ENCODE results near the gene PTPRN2. TPM values are rescaled to one million over a fixed set of nuclear protein-coding genes. Genes with fewer than 3 reads are reported as not detected.

Gene PTPRN2
- polyA plus RNA-seq, 3 donors from 2014 or later, result 1.9 to 3.7 (median 2.2) TPM

- H3K4me3 Mint-ChIP-seq, result no peak overlapping the region
- H3K4me1 Mint-ChIP-seq, result peaks cover 7 to 10% of the 10 kb centered on the region in 2 donors
- no peak for DNase-seq
- H3K27me3 Mint-ChIP-seq (ENCODE audit: low read depth in 3 of 3), result no peaks in the 10 kb centered on the region
- H3K36me3 Mint-ChIP-seq, result peaks cover 0 to 4% (median 4%) of the 10 kb centered on the region in 3 donors
- peaks cover 0 to 2% (median 0%) of the 10 kb centered on the region in 6 donors for H3K9me3 Mint-ChIP-seq
- no peak overlapping the region for H3K27ac Mint-ChIP-seq
Measured at GRCh38 chr7:158611541-158611940, 23.9 kb upstream of the PTPRN2 start.

GRCh38 chr7:158609313-158609974 is 21.8 kb upstream of the PTPRN2 start:
- DNase-seq, result no peak
- no peaks in the 10 kb centered on the region for H3K27me3 Mint-ChIP-seq (ENCODE audit: low read depth in 3 of 3)
- H3K36me3 Mint-ChIP-seq, result peaks cover 0 to 4% (median 3%) of the 10 kb centered on the region in 3 donors
- peaks cover 7 to 10% of the 10 kb centered on the region in 2 donors for H3K4me1 Mint-ChIP-seq
- H3K9me3 Mint-ChIP-seq, result peaks cover 0 to 2% (median 0%) of the 10 kb centered on the region in 6 donors
- no peak overlapping the region for H3K4me3 Mint-ChIP-seq
- peak overlapping the region in 4 of 6 donors; percentile 29 to 77 (median 60) for H3K27ac Mint-ChIP-seq

GRCh38 chr7:158607563-158607962 is 19.9 kb upstream of the PTPRN2 start:
- DNase-seq, result no peak
- no peak overlapping the region for H3K27ac Mint-ChIP-seq
- H3K4me3 Mint-ChIP-seq, result no peak overlapping the region
- H3K36me3 Mint-ChIP-seq, result peaks cover 0 to 4% (median 3%) of the 10 kb centered on the region in 3 donors
- peaks cover 0 to 2% (median 0%) of the 10 kb centered on the region in 6 donors for H3K9me3 Mint-ChIP-seq
- peaks cover 7 to 10% of the 10 kb centered on the region in 2 donors for H3K4me1 Mint-ChIP-seq
- H3K27me3 Mint-ChIP-seq (ENCODE audit: low read depth in 3 of 3), result no peaks in the 10 kb centered on the region

DNA sequence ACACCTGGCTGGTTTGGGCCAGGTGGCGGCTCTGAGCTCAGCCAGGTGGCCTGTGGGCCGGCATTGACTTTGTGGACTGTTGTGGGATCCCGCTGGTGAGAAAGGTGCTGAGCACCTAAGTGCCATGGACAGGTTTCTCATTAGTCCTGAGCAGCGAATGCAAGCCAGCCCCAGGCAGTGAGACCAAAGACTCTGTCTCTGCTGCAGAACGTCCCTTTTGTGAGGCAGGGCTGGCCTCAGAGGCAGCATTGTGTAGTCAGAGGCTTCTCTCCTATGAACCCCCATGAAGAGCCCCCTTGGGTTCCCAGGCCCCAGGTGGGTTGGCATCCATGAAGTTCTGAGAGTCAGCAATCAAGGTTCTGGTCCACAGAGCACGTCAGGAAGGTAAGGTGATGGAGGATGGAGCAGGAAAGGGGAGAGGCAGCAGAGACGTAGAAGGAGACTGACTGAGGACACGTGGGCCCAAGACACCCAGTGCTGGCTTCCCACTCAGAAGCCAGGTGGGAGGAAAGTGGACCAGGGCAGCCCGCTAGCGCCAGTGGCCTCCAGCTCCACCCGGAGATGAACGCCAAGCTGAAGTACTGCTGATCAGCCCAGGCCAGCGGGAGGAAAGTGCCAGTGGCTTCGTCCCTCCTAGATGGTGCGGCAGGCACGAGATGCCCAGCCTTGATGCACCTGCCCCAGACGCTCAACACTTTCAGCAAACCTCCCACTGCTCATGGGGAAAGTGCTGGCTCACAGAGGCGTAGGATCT is 19.2 kb upstream of the PTPRN2 start:
- no peak for DNase-seq
- Mint-ChIP-seq H3K36me3 (peaks cover 0 to 4% (median 3%) of the 10 kb centered on the region in 3 donors), H3K27me3 (ENCODE audit: low read depth in 3 of 3) (no peaks in the 10 kb centered on the region), H3K27ac (no peak overlapping the region), H3K4me1 (peaks cover 7 to 10% of the 10 kb centered on the region in 2 donors), H3K9me3 (peaks cover 0 to 2% (median 0%) of the 10 kb centered on the region in 6 donors), H3K4me3 (no peak overlapping the region)

GRCh38 chr7:158606129-158606528 is 18.5 kb upstream of the PTPRN2 start:
- no peak for DNase-seq
- H3K4me3 Mint-ChIP-seq, result no peak overlapping the region
- peaks cover 7 to 10% of the 10 kb centered on the region in 2 donors for H3K4me1 Mint-ChIP-seq
- H3K9me3 Mint-ChIP-seq, result peaks cover 0 to 2% (median 0%) of the 10 kb centered on the region in 6 donors
- no peaks in the 10 kb centered on the region for H3K27me3 Mint-ChIP-seq (ENCODE audit: low read depth in 3 of 3)
- H3K36me3 Mint-ChIP-seq, result peaks cover 0 to 4% (median 3%) of the 10 kb centered on the region in 3 donors
- H3K27ac Mint-ChIP-seq, result no peak overlapping the region

- no peak overlapping the region for H3K27ac Mint-ChIP-seq
- H3K4me3 Mint-ChIP-seq, result no peak overlapping the region
- no peak for DNase-seq
- peaks cover 0 to 4% (median 3%) of the 10 kb centered on the region in 3 donors for H3K36me3 Mint-ChIP-seq
- no peaks in the 10 kb centered on the region for H3K9me3 Mint-ChIP-seq
- H3K4me1 Mint-ChIP-seq, result peaks cover under 1 to 5% of the 10 kb centered on the region in 2 donors
- peaks cover 0 to 2% (median 0%) of the 10 kb centered on the region in 3 donors for H3K27me3 Mint-ChIP-seq (ENCODE audit: low read depth in 3 of 3)
Measured at GRCh38 chr7:158603773-158604755, 16.4 kb upstream of the PTPRN2 start.

DNA sequence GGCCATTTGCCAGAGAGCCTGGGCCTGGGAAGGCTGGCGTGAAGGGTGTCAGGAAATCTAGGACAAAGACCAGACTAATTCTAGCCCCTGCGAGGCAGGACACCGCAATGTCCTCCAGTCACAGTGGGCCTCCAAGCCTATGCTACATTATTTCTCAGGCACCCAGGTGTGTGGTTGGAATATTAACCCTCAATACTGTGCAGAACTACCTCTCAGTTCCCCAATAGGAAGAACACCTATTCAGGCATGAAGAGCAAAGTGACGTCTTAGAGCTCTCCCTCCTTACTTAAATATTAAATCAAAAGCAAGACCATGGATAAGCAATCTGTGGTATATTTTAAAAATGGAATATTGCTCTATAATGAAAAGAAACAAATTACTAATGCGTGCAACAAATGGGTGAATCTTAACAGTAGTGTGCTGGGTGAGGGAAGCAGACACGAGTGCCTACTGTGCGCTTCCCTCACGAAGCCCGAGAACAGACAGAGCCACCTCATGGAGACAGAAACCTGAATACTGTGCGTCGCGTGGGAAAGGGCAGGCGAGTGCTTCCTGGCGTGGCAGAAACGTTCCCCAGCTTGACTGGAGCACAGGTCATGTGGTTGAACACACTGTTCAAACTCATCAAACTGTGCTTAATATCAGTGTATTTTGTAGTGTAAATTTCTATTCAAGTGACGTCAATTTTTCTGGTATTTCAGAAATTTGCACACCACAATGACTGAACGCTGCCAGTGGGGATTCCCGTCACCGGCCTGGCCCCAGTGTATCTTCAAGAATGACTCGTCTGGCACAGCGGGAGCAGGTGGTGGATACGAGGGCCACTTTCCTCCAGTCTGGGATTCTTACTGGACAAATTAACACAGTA is 15.5 kb upstream of the PTPRN2 start:
- DNase-seq, result no peak
- Mint-ChIP-seq H3K4me3 (no peak overlapping the region), H3K36me3 (peaks cover 0 to 4% (median 3%) of the 10 kb centered on the region in 3 donors), H3K4me1 (no peaks in the 10 kb centered on the region), H3K27me3 (ENCODE audit: low read depth in 3 of 3) (peaks cover 0 to 2% (median 0%) of the 10 kb centered on the region in 3 donors), H3K9me3 (no peaks in the 10 kb centered on the region), H3K27ac (no peak overlapping the region)

- Mint-ChIP-seq H3K27ac (no peak overlapping the region), H3K4me3 (no peak overlapping the region), H3K4me1 (no peaks in the 10 kb centered on the region), H3K36me3 (peaks cover 0 to 4% (median 3%) of the 10 kb centered on the region in 3 donors), H3K9me3 (no peaks in the 10 kb centered on the region), H3K27me3 (ENCODE audit: low read depth in 3 of 3) (peaks cover 0 to 2% (median 2%) of the 10 kb centered on the region in 3 donors)
- DNase-seq, result no peak
Measured at GRCh38 chr7:158602041-158602440, 14.4 kb upstream of the PTPRN2 start.

GRCh38 chr7:158601090-158601489 is 13.5 kb upstream of the PTPRN2 start:
- Mint-ChIP-seq H3K9me3 (peaks cover 0 to 3% (median 0%) of the 10 kb centered on the region in 6 donors), H3K27ac (no peak overlapping the region), H3K4me3 (no peak overlapping the region), H3K27me3 (ENCODE audit: low read depth in 3 of 3) (peaks cover 0 to 2% (median 2%) of the 10 kb centered on the region in 3 donors), H3K36me3 (no peaks in the 10 kb centered on the region), H3K4me1 (no peaks in the 10 kb centered on the region)
- DNase-seq, result no peak

DNA sequence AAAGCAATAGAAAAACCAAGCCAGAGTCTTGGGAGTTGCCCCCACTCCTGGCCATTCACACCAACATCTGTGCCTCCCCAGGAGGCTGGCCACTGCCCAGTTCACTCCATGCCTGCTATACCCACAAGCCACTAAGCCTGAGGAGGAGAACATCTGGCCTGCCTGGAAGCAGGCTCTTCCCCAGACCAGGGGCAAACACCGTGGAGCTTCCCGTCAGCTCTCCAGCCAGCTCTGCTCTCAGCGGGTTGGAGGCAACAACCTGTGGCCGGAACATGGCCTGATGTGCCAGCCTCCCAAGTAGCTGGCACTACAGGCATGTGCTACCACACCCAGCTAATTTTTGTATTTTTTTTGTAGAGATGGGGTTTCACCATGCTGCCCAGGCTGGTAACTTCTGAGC is 9.1 kb upstream of the PTPRN2 start:
- DNase-seq, result no peak
- H3K4me1 Mint-ChIP-seq, result no peaks in the 10 kb centered on the region
- H3K36me3 Mint-ChIP-seq, result no peaks in the 10 kb centered on the region
- peak overlapping the region in 1 of 6 donors; percentile 24 for H3K27ac Mint-ChIP-seq
- H3K27me3 Mint-ChIP-seq (ENCODE audit: low read depth in 3 of 3), result peaks cover 2 to 11% (median 10%) of the 10 kb centered on the region in 3 donors
- H3K9me3 Mint-ChIP-seq, result peaks cover 0 to 7% (median 2%) of the 10 kb centered on the region in 6 donors
- H3K4me3 Mint-ChIP-seq, result peak overlapping the region in 1 of 5 donors; percentile 30

DNA sequence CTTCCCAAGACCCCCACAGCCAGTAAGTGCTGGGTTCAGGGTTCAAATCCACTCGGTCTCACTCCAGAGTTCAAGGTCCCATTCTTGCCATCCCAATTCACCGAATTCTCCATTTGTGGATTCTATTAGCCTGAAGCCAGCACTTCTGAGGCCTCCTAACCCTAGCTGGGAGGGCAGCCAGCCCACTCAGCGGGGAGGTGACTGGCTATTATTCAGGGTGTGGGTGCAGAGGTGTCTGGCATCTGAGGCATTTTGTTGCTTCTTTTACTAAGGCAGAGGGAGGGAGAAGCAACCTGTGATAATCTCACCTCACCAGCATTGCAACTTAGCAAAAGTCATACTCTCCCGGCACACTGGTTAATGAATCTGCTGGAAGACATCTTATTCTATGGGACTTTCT is 8.7 kb upstream of the PTPRN2 start:
- H3K27me3 Mint-ChIP-seq (ENCODE audit: low read depth in 3 of 3), result peaks cover 2 to 11% (median 10%) of the 10 kb centered on the region in 3 donors
- no peak for DNase-seq
- no peaks in the 10 kb centered on the region for H3K36me3 Mint-ChIP-seq
- H3K9me3 Mint-ChIP-seq, result peaks cover 0 to 7% (median 2%) of the 10 kb centered on the region in 6 donors
- H3K4me1 Mint-ChIP-seq, result no peaks in the 10 kb centered on the region
- peak overlapping the region in 2 of 6 donors; percentile 38 to 65 for H3K27ac Mint-ChIP-seq
- peak overlapping the region in 1 of 5 donors; percentile 30 for H3K4me3 Mint-ChIP-seq

- peak; percentile 23 to 32 (median 29) for DNase-seq
- H3K9me3 Mint-ChIP-seq, result peaks cover 0 to 7% (median 2%) of the 10 kb centered on the region in 6 donors
- H3K4me3 Mint-ChIP-seq, result no peak overlapping the region
- no peak overlapping the region for H3K27ac Mint-ChIP-seq
- no peaks in the 10 kb centered on the region for H3K36me3 Mint-ChIP-seq
- H3K27me3 Mint-ChIP-seq (ENCODE audit: low read depth in 3 of 3), result peaks cover 5 to 11% (median 8%) of the 10 kb centered on the region in 3 donors
- no peaks in the 10 kb centered on the region for H3K4me1 Mint-ChIP-seq
Measured at GRCh38 chr7:158595068-158595467, 7.4 kb upstream of the PTPRN2 start.
